Right renal cortex interstitium (tissue), 3 donors: ENCODE data around the gene MOB3A. TPM values are rescaled to one million over a fixed set of nuclear protein-coding genes. Genes with fewer than 3 reads are reported as not detected.

Source experiments
- DNase-seq, 3 donors: peaks; one replicate each; pipeline ENCODE4 v3.0.0-alpha.2; 2013; ENCODE audit warnings: low read depth in 3 of 3, low spot score in 2 of 3
- polyA plus RNA-seq, 3 donors: library from polyadenylated mRNA; unstranded; fragments of 120-200 nt; gene quantifications; one replicate each; pipeline ENCODE4 v1.2.1, GENCODE V29; 2013; ENCODE audit not compliant: insufficient read length in 3 of 3

The MOB3A gene
- polyA plus RNA-seq, 3 donors = 19.5 to 21.8 (median 19.9) TPM

GRCh38 chr19:2126879-2127518, 30.9 kb upstream of the MOB3A start:
- no peak for DNase-seq

GRCh38 chr19:2123682-2124387, 27.7 kb upstream of the MOB3A start:
- no peak for DNase-seq

- DNase-seq = no peak
Measured at GRCh38 chr19:2122982-2123381, 26.9 kb upstream of the MOB3A start.

- DNase-seq = no peak
Measured at GRCh38 chr19:2122251-2122650, 26.1 kb upstream of the MOB3A start.

GRCh38 chr19:2121416-2122051, 25.4 kb upstream of the MOB3A start:
- DNase-seq = no peak

- DNase-seq = no peak
Measured at GRCh38 chr19:2120821-2121220, 24.7 kb upstream of the MOB3A start.

- no peak for DNase-seq
Measured at GRCh38 chr19:2119921-2120785, 24.0 kb upstream of the MOB3A start.

GRCh38 chr19:2118438-2118837, 22.3 kb upstream of the MOB3A start:
- DNase-seq = no peak

GRCh38 chr19:2117215-2117960, 21.3 kb upstream of the MOB3A start:
- no peak for DNase-seq

- no peak for DNase-seq
Measured at GRCh38 chr19:2116507-2116906, 20.4 kb upstream of the MOB3A start.

GRCh38 chr19:2115911-2116426, 19.8 kb upstream of the MOB3A start:
- no peak for DNase-seq

GRCh38 chr19:2115324-2115723, 19.2 kb upstream of the MOB3A start:
- no peak for DNase-seq

- DNase-seq = no peak
Measured at GRCh38 chr19:2114821-2115220, 18.7 kb upstream of the MOB3A start.

GRCh38 chr19:2114218-2114617, 18.1 kb upstream of the MOB3A start:
- DNase-seq = no peak

- DNase-seq = no peak
Measured at GRCh38 chr19:2113439-2114211, 17.5 kb upstream of the MOB3A start.

- DNase-seq = no peak
Measured at GRCh38 chr19:2112516-2113320, 16.6 kb upstream of the MOB3A start.

GRCh38 chr19:2111886-2112285, 15.8 kb upstream of the MOB3A start:
- DNase-seq = no peak

- DNase-seq = no peak
Measured at GRCh38 chr19:2111425-2111824, 15.3 kb upstream of the MOB3A start.

GRCh38 chr19:2110822-2111221, 14.7 kb upstream of the MOB3A start:
- DNase-seq = no peak
